ENCODE results near the gene TSC2.
"Not testable (repeated sequence)": the region's sequence is repeated elsewhere in the genome, so short reads cannot be mapped to it uniquely, and the experiment has no call there.

TSC2 gene

GRCh38 chr16:2031081-2031577 is 16.7 kb upstream of the TSC2 start:
- DNase-seq (ENCODE audit: low spot score), result no peak

GRCh38 chr16:2032285-2033056 is 15.3 kb upstream of the TSC2 start:
- DNase-seq (ENCODE audit: low spot score), result no peak

GRCh38 chr16:2033057-2033908 is 14.5 kb upstream of the TSC2 start:
- no peak for DNase-seq (ENCODE audit: low spot score)

- DNase-seq (ENCODE audit: low spot score), result not testable (repeated sequence)
Measured at GRCh38 chr16:2033909-2034695, 13.7 kb upstream of the TSC2 start.

- no peak for DNase-seq (ENCODE audit: low spot score)
Measured at GRCh38 chr16:2034696-2035430, 12.9 kb upstream of the TSC2 start.

GRCh38 chr16:2035431-2036199 is 12.2 kb upstream of the TSC2 start:
- no peak for DNase-seq (ENCODE audit: low spot score)

GRCh38 chr16:2036200-2036966 is 11.4 kb upstream of the TSC2 start:
- DNase-seq (ENCODE audit: low spot score), result no peak

- no peak for DNase-seq (ENCODE audit: low spot score)
Measured at GRCh38 chr16:2037115-2037514, 10.7 kb upstream of the TSC2 start.

GRCh38 chr16:2037647-2038381 is 10.0 kb upstream of the TSC2 start:
- DNase-seq (ENCODE audit: low spot score), result no peak

GRCh38 chr16:2038382-2039231 is 9.2 kb upstream of the TSC2 start:
- DNase-seq (ENCODE audit: low spot score), result no peak

GRCh38 chr16:2039274-2040031 is 8.3 kb upstream of the TSC2 start:
- no peak for DNase-seq (ENCODE audit: low spot score)

GRCh38 chr16:2040041-2040786 is 7.6 kb upstream of the TSC2 start:
- no peak for DNase-seq (ENCODE audit: low spot score)

GRCh38 chr16:2040787-2041522 is 6.8 kb upstream of the TSC2 start:
- DNase-seq (ENCODE audit: low spot score), result no peak

GRCh38 chr16:2042171-2042985 is 5.4 kb upstream of the TSC2 start:
- no peak for DNase-seq (ENCODE audit: low spot score)

GRCh38 chr16:2042986-2043666 is 4.7 kb upstream of the TSC2 start:
- no peak for DNase-seq (ENCODE audit: low spot score)

Data from hematopoietic multipotent progenitor cell treated with erythropoietin and hydrocortisone succinate and interleukin-3 and kit ligand, for 17 days (in vitro differentiated cells).